Mammary epithelial cell (primary cell): ENCODE measurements around the gene DACT2.

Experiments
- CTCF ChIP-seq, 2 donors: IDR thresholded peaks in 1 of 2; conservative IDR thresholded peaks in 1 of 2; 2 replicates each; pipeline ENCODE4 v1.5.1; 2011 to 2012; ENCODE audit warnings: inconsistent platforms in 2 of 2, low read length in 2 of 2, mild to moderate bottlenecking in 2 of 2, control low read depth in 1 of 2, low read depth in 1 of 2; ENCODE audit not compliant: insufficient read depth in 1 of 2; ENCODE audit errors: extremely low read depth in 1 of 2
- EZH2 ChIP-seq: IDR thresholded peaks from 2 replicates; pipeline ENCODE4 v1.6.1; 2012; ENCODE audit warnings: low read length, inconsistent platforms, borderline replicate concordance

- TF ChIP-seq CTCF (conservative IDR thresholded peaks at IDR 0.05 in 1 of 2, IDR thresholded peaks at IDR 0.05 in 1 of 2; ENCODE audit: extremely low read depth in 1 of 2, insufficient read depth in 1 of 2, low read depth in 1 of 2, low read length in 2 of 2): no peak
- no peak for TF ChIP-seq EZH2
Observed at GRCh38 chr6:168322966-168323365, 3.4 kb upstream of the DACT2 start.
